Myocyte (in vitro differentiated cells): ENCODE results near the gene ESYT1. TPM values are rescaled to one million over a fixed set of nuclear protein-coding genes. Genes with fewer than 3 reads are reported as not detected.
A peak's percentile ranks its signal among the peaks of the same experiment; 100 is the strongest.

Source experiments
- DNase-seq: peaks from one replicate; pipeline ENCODE4 v3.0.0-alpha.2; 2012; ENCODE audit warnings: low read depth
- total RNA-seq: library from RNA; depleted of rRNA; stranded (reverse); fragments of >200 nt; gene quantifications from 2 replicates; pipeline ENCODE4 v1.2.3, GENCODE V29; 2014

Gene ESYT1
- total RNA-seq, 1 donor from 2014 or later = 481 TPM

DNA sequence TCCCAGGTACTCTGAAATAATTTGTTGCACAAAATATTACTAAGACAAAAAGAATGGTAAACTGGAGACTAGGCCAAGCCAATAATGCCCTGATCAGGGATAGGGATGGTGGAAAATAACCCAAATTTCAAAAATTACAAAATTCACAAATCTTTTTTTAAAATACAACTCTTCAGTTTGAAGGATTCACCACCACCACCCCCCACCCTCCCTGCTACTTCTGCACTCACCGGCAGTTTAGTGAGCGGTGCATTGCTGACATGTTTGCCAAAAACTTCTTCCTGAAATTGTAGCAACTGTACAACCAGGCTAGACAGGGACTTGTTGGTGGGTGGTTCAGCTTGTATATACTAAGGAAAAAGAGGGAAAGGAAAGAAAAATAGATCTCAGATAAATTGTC is 58.9 kb downstream of the ESYT1 start:
- no peak for DNase-seq

DNA sequence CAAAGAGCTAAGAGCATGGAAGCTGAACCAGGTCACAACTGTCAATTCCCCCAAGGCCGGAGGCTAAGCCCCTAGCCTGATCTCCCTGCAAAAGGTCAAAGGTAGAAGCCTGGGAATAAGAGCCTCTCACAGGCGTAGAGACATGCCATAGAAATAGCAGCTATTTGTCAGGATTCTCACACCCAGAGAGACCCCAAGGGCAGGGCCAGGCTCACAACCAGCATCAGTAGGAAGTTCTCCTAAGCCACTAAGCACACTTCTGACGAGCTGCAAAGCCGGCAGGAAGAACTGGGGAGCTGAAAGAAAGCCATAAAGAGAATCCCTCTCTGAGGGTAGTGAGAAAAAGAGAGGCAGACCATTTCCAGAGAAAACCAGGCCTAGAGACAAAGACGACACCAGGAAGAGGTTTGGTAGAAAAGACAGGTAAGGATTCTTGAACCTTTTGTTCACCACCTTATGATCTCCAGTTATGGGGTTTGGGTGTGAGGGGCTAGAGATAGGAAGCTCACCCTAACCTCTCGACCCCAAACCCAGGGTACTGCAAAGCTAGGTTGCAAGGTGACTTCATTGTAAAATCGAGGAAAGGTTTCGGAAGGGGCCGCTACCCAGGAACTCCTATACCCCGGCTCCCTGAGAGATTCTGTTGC is 60.2 kb downstream of the ESYT1 start:
- DNase-seq = no peak

DNA sequence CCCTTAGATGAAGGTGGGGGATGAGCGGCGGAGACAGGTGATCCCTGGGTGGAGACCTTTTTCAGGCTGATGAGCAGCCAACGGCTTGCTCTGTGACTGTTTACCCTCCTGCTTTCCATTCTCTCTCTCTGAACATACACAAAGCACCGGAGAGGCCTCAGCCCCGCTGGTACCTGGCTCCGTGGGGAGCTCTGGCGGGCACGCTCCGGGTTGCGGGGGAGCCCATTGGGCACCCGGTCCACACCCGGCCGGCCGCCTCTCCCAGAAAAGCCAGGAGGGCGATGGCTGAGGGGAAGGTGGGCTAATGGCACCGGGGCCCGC is 60.7 kb downstream of the ESYT1 start:
- DNase-seq = no peak

DNA sequence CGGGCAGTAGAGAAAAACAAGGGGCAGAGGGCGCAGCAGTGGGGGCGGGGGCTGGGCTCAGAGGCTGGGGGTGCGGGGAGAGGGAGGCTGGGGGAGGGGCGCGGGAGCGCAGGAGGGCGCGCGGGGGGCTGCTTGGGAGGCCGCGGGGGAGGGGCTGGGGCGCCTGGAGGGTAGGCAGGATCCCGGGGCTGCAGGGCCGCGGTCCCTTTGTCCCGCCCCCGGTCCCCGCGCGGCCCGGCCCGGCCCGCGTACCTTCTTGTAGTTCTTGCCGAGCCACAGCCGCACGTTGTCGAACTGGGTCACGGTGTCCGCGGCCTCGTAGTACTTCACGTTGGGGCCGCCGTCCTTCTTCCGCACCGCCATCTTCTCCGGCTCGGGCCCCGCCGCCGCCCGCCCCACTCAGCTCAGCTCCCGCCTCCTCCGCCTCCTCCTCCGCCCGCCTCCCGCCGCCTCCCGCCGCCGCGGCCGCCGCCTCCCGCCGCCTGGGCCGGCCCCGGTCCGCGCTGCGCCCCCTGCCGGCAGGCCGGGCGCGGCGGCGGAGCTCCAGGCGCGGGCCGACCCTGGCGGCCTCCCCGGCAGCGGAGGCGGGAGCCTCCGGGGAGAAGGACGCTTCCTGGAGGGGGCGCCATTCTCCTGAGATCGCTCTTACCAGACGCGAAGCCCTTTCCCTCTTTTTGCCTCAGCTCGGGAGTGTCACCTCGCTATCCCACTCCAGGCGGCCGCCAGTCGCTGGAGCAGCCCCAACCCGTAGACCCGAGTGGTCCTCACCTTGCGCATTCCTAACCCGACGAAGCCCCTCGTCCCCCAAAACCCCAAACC is 61.2 kb downstream of the ESYT1 start, which contains the start of gene SMARCC2:
Gene SMARCC2 (minus strand): TSS at position 385 of the 819 bp plus-strand sequence. CDS start 22 bp downstream, at position 363.
- peak; percentile 90 for DNase-seq

DNA sequence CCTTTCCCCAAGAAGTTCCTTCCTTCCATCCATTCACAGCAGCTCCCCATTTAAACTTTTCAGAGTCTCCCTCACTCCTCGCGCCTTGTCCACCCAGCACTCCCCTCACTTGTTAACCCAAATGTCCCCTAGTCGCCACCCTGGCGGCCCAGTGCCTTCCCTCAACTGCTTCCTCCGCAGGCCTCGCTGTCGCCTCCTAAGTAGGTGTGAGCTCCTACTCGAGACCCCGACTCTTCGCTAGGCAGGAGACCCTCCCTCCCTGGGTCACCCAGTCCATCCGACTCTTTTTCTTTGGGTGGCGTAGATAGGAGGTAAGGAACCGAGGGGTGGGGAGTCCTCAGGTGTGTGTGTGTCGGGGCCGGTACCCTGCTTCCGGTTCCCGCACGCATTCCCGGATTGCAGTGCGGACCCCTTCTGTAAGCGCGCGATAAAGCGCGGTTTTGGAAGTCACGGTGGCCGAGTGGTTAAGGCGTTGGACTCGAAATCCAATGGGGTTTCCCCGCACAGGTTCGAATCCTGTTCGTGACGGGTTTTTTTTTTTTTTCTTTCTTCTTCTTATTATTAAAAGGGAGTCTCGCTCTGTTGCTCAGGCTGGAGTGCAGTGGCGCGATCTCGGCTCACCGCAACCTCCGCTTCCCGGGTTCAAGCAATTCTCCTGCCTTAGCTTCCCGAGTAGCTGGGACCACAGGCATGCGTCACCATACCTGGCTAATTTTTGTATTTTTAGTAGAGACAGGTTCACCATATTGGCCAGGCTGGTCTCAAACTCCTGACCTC is 62.0 kb downstream of the ESYT1 start:
- peak; percentile 86 for DNase-seq

DNA sequence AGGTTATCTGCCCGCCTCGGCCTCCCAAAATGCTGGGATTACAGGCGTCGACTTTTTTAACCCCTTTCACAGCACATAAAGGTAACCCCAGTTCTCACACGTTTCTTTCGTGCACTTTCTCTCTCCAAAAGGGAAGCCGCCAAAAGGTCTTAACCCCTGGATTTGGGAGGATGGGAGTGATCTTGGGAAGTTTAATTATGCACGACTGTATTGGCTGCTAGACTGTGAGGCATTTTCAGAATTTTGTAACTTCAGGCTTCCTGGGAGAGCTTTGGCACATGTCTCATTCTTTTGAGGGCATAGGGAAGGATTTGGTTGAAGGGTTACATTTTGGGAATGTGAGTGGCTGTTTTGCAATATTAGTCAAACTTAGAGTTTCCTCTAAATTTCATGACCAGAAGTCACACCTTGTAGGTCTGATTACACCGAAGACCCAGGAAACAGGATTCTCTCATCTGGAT is 62.7 kb downstream of the ESYT1 start:
- DNase-seq = no peak

DNA sequence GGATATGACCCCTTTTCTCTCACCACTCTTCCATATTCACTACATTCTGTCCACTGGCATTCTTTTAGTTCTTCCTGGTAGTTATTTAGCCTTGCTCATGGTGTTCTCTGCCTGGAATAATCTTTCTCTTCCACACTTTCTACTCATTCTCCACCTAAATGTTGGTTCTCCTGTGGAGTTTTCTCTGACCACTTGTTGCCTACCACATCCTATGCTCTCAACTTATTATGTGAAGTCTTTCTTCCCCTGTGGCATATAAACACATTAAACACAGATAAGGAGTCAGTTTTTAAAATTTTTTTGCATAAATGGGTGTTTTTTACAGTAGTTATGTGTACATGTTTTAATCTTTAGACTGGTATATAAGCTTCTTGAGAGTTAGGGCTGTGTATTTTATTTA is 64.5 kb downstream of the ESYT1 start:
- DNase-seq = no peak

DNA sequence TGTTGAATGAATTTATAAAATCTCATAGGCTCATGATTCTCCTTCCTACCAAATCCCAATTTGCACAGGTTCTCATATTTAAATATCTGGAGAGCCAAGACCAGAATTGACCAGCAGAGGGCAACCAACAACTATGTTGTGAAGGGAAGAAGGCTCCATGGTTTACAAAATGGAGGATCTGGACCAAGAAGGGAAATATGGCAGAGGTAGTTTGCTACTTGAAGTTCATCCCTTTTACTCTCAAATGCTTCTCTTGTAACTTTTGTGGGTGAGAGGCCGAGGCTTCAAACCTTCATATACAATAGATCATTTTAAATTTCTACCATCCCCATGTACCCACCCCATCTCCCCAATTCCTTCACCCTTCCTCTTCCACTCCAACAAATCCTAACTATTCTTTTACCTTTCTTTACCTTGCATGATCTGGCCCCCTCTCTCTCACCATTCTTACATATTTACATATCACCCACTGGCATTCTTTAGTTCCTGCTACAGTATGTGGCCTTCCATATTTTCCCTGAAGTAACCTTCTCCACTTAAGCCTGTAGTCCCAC is 65.0 kb downstream of the ESYT1 start:
- DNase-seq = peak; percentile 91

Other genes starting within 250 kb of the ESYT1 start
- 29.3 and 32.5 TPM in 2 replicates for gene PYM1, start 200.4 kb upstream of the ESYT1 start, total RNA-seq
- gene DGKA, start 197.1 kb upstream of the ESYT1 start, total RNA-seq = 24.2 and 33.1 TPM in 2 replicates
- 0.10 and 0.53 TPM in 2 replicates for gene PMEL, start 162.2 kb upstream of the ESYT1 start, total RNA-seq
- gene CDK2, start 161.4 kb upstream of the ESYT1 start, total RNA-seq = 7.6 and 9.5 TPM in 2 replicates
- 74.9 and 76.4 TPM in 2 replicates for gene RAB5B, start 154.2 kb upstream of the ESYT1 start, total RNA-seq
- gene SUOX, start 131.0 kb upstream of the ESYT1 start, total RNA-seq = 14.0 and 15.8 TPM in 2 replicates
- 1.1 and 3.0 TPM in 2 replicates for gene IKZF4, start 107.2 kb upstream of the ESYT1 start, total RNA-seq
- 451 and 1,430 TPM in 2 replicates for gene RPS26, start 86.3 kb upstream of the ESYT1 start, total RNA-seq
- 178 and 188 TPM in 2 replicates for gene ERBB3, start 48.1 kb upstream of the ESYT1 start, total RNA-seq
- 233 and 241 TPM in 2 replicates for gene PA2G4, start 23.7 kb upstream of the ESYT1 start, total RNA-seq
- gene RPL41, start 11.6 kb upstream of the ESYT1 start, total RNA-seq = 1,498 and 1,992 TPM in 2 replicates
- 4.9 and 5.5 TPM in 2 replicates for gene ZC3H10, start 10.0 kb upstream of the ESYT1 start, total RNA-seq
- gene MYL6B, start 24.3 kb downstream of the ESYT1 start, total RNA-seq = 3,936 and 4,339 TPM in 2 replicates
- 883 and 1,119 TPM in 2 replicates for gene MYL6, start 30.1 kb downstream of the ESYT1 start, total RNA-seq
- gene SMARCC2, start 61.2 kb downstream of the ESYT1 start, total RNA-seq = 75.8 and 80.0 TPM in 2 replicates
- gene RNF41, start 93.7 kb downstream of the ESYT1 start, total RNA-seq = 90.4 and 121 TPM in 2 replicates
- gene NABP2, start 96.1 kb downstream of the ESYT1 start, total RNA-seq = 29.2 and 32.0 TPM in 2 replicates
- gene SLC39A5, start 101.8 kb downstream of the ESYT1 start, total RNA-seq = not detected in 2 replicates
- gene ANKRD52, start 130.1 kb downstream of the ESYT1 start, total RNA-seq = 31.3 and 31.8 TPM in 2 replicates
- 87.8 and 112 TPM in 2 replicates for gene COQ10A, start 138.7 kb downstream of the ESYT1 start, total RNA-seq
- gene CS, start 172.1 kb downstream of the ESYT1 start, total RNA-seq = 178 and 184 TPM in 2 replicates
- 83.1 and 92.9 TPM in 2 replicates for gene CNPY2, start 187.7 kb downstream of the ESYT1 start, total RNA-seq
- 44.4 and 49.3 TPM in 2 replicates for gene PAN2, start 205.7 kb downstream of the ESYT1 start, total RNA-seq
- 0.51 TPM in 1 of 2 replicates, not detected in the other for gene IL23A, start 210.6 kb downstream of the ESYT1 start, total RNA-seq
- 196 and 202 TPM in 2 replicates for gene STAT2, start 231.8 kb downstream of the ESYT1 start, total RNA-seq
- not detected in 2 replicates for gene APOF, start 234.6 kb downstream of the ESYT1 start, total RNA-seq